GM23338 (cell line): ENCODE measurements around the gene NTRK3.

Experiments
- CTCF ChIP-seq, 2 experiments: fragments of 200-600 bp in 1 of 2; sonication (generic) in 1 of 2; conservative IDR thresholded peaks; 2 replicates each; pipeline versions ENCODE4 v1.5.1 to v1.6.1; 2016 to 2017; ENCODE audit warnings: antibody characterized with exemption in 2 of 2, low read depth in 2 of 2, mild to moderate bottlenecking in 2 of 2, moderate library complexity in 1 of 2
- EZH2 ChIP-seq: fragments of 200-600 bp; sonication (generic); IDR thresholded peaks from one replicate; pipeline ENCODE4 v1.8.0; 2017; ENCODE audit warnings: antibody characterized with exemption, mild to moderate bottlenecking, low read depth; ENCODE audit not compliant: unreplicated experiment
- EZH2phosphoT487 ChIP-seq: fragments of 200-600 bp; sonication (generic); IDR thresholded peaks from one replicate; pipeline ENCODE4 v1.8.1; 2018; ENCODE audit warnings: antibody characterized with exemption; ENCODE audit not compliant: unreplicated experiment
- POLR2AphosphoS5 ChIP-seq: IDR thresholded peaks from 2 replicates; pipeline ENCODE4 v1.6.1; 2016; ENCODE audit warnings: antibody characterized with exemption, low read depth

GRCh38 chr15:88161636-88162035, 94.9 kb downstream of the NTRK3 start:
- no peak for TF ChIP-seq CTCF (conservative IDR thresholded peaks at IDR 0.05; ENCODE audit: low read depth in 2 of 2)
- TF ChIP-seq EZH2: no peak
- TF ChIP-seq POLR2AphosphoS5: no peak
- no peak for TF ChIP-seq EZH2phosphoT487
